Measurements from ENCODE around the gene INSIG2. TPM values are rescaled to one million over a fixed set of nuclear protein-coding genes. Genes with fewer than 3 reads are reported as not detected.

Gene INSIG2
- total RNA-seq, 3 donors from 2014 or later (not counting 1 experiment from before 2014, with no cell fraction given): 9.5 to 20.5 (median 13.9) TPM

GRCh38 chr2:118044854-118045253 is 43.4 kb upstream of the INSIG2 start:
- peaks cover 3% of the 10 kb centered on the region for H3K4me1 ChIP-seq (ENCODE audit: control insufficient read depth, insufficient read depth, low read length)

GRCh38 chr2:118045286-118045685 is 43.0 kb upstream of the INSIG2 start:
- DNase-seq: no peak
- Histone ChIP-seq H3K27ac (ENCODE audit: low read length) (no peak overlapping the region), H3K27me3 (ENCODE audit: control insufficient read depth, insufficient read depth, low read length) (peaks cover 17% of the 10 kb centered on the region), H3K4me3 (ENCODE audit: low read length) (no peak overlapping the region), H3K9me3 (ENCODE audit: control insufficient read depth, insufficient read depth, low read length) (no peaks in the 10 kb centered on the region), H3K36me3 (ENCODE audit: control insufficient read depth, insufficient read depth, low read length) (no peaks in the 10 kb centered on the region), H3K4me1 (ENCODE audit: control insufficient read depth, insufficient read depth, low read length) (peaks cover 3% of the 10 kb centered on the region)
- Mint-ChIP-seq H3K27ac (no peak overlapping the region), H3K36me3 (no peaks in the 10 kb centered on the region), H3K4me1 (peaks cover 0 to 5% of the 10 kb centered on the region in 2 donors), H3K9me3 (no peaks in the 10 kb centered on the region), H3K27me3 (ENCODE audit: low read depth in 2 of 2) (peaks cover 30 to 47% of the 10 kb centered on the region in 2 donors), H3K4me3 (no peak overlapping the region)
- intact Hi-C loops (cut with micrococcal nuclease): loop anchor here (10.0 kb wide), 1 partner anchor 1130 kb away; no protein-coding TSS in a partner anchor
- TF ChIP-seq CTCF (IDR thresholded peaks at IDR 0.05): no peak
- no peak for ATAC-seq
- 80% methylated on average over 1 of the region's 1 CpG for WGBS (ENCODE audit: insufficient coverage)

More at GRCh38 chr2:118044854-118045253, 43.4 kb upstream of the INSIG2 start:
- Histone ChIP-seq H3K27ac (ENCODE audit: low read length) (no peak overlapping the region), H3K4me3 (ENCODE audit: low read length) (no peak overlapping the region), H3K27me3 (ENCODE audit: control insufficient read depth, insufficient read depth, low read length) (peaks cover 17% of the 10 kb centered on the region), H3K36me3 (ENCODE audit: control insufficient read depth, insufficient read depth, low read length) (no peaks in the 10 kb centered on the region), H3K9me3 (ENCODE audit: control insufficient read depth, insufficient read depth, low read length) (no peaks in the 10 kb centered on the region)
- no peaks in the 10 kb centered on the region for H3K9me3 Mint-ChIP-seq
- H3K4me3 Mint-ChIP-seq: no peak overlapping the region
- ATAC-seq (no peak), DNase-seq (no peak)
- H3K27ac Mint-ChIP-seq: no peak overlapping the region
- WGBS (ENCODE audit: insufficient coverage): 73% methylated on average over 1 of the region's 2 CpGs
- H3K4me1 Mint-ChIP-seq: peaks cover 0 to 2% of the 10 kb centered on the region in 2 donors
- H3K36me3 Mint-ChIP-seq: no peaks in the 10 kb centered on the region
- intact Hi-C loops (cut with micrococcal nuclease): loop anchor here (10.0 kb wide), 1 partner anchor 1130 kb away; no protein-coding TSS in a partner anchor
- H3K27me3 Mint-ChIP-seq (ENCODE audit: low read depth in 2 of 2): peaks cover 31 to 48% of the 10 kb centered on the region in 2 donors
- no peak for TF ChIP-seq CTCF (IDR thresholded peaks at IDR 0.05)

- peaks cover 36 to 59% of the 10 kb centered on the region in 2 donors for H3K27me3 Mint-ChIP-seq (ENCODE audit: low read depth in 2 of 2)
- H3K36me3 Mint-ChIP-seq: no peaks in the 10 kb centered on the region
- Histone ChIP-seq H3K4me1 (ENCODE audit: control insufficient read depth, insufficient read depth, low read length) (peaks cover 3% of the 10 kb centered on the region), H3K27me3 (ENCODE audit: control insufficient read depth, insufficient read depth, low read length) (peaks cover 17% of the 10 kb centered on the region), H3K4me3 (ENCODE audit: low read length) (no peak overlapping the region), H3K27ac (ENCODE audit: low read length) (no peak overlapping the region), H3K36me3 (ENCODE audit: control insufficient read depth, insufficient read depth, low read length) (no peaks in the 10 kb centered on the region), H3K9me3 (ENCODE audit: control insufficient read depth, insufficient read depth, low read length) (no peaks in the 10 kb centered on the region)
- peak; percentile 58 for TF ChIP-seq CTCF (IDR thresholded peaks at IDR 0.05)
- peaks cover 0 to 5% of the 10 kb centered on the region in 2 donors for H3K4me1 Mint-ChIP-seq
- peak in 1 of 2 donors; percentile 59 for DNase-seq
- no CpG with 5 or more reads among the region's 4 CpGs for WGBS (ENCODE audit: insufficient coverage)
- H3K9me3 Mint-ChIP-seq: no peaks in the 10 kb centered on the region
- intact Hi-C loops (cut with micrococcal nuclease): loop anchor here (10.0 kb wide), 1 partner anchor 1128 kb away; no protein-coding TSS in a partner anchor
- no peak overlapping the region for H3K27ac Mint-ChIP-seq
- H3K4me3 Mint-ChIP-seq: no peak overlapping the region
- peak in 1 of 3 donors; percentile 44 for ATAC-seq
Measured at GRCh38 chr2:118046634-118047210, 41.5 kb upstream of the INSIG2 start.
